Fibroblast of peridontal ligament (primary cell): ENCODE data around the gene SRPK2.
"Not testable (repeated sequence)": the region's sequence is repeated elsewhere in the genome, so short reads cannot be mapped to it uniquely, and the experiment has no call there.

Experiments used
- DNase-seq: peaks from one replicate; pipeline ENCODE4 v3.0.0-alpha.2; 2010; ENCODE audit errors: extremely low read depth

The SRPK2 gene

DNA sequence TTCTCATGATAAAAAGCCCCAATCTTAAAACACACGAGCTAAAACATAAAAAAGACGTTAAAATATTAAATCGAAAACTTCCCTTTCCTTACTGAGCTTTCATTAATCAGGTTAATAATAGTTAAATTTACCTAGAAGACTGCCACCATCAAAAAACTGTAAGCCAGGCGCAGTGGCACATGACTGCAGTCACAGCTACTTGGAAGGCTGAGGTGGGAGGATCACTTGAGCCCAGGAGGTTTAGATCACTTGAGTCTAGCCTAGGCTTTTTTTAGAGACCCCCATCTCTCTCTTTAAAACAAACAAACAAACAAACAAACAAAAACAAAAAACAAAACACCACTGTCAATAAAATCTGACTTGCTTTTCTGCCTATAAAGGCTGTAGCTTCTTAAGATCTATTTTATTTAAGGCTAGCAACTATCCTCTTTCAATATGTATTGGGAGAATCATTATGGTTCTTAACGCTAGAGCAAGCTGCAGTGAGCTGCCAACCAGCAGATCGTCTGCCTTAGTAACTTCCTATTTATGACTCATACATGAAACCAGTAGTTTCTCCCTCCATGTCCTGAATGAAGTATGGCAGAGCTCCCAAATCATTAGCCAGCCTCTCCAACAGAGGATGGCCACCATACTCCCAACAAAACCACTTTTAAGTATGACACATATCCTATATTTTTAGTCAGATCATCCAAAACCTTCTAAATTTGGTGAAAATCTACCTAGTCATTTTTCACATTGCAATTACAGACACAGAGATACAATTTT lies 163.7 kb downstream of the SRPK2 start:
- peak; percentile 91 for DNase-seq

DNA sequence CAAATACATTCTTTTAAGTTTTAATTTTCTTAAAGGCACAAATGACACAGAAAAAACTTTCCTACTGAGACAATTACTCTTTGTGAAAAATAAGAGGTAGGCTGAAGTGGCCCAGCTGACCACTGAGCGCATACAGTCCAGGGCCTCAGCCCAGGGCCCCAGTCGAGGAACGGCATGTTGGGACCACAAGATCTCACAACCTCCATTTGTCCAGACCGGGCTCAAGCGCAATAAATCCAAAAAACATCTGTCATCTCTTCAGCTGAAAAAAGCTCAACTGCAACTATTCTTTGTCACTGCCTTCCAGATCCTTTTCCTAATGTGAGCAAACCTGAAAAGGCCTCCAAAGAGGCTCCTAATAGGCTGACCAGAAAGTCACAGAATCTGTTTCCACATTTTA lies 165.8 kb downstream of the SRPK2 start:
- no peak for DNase-seq

DNA sequence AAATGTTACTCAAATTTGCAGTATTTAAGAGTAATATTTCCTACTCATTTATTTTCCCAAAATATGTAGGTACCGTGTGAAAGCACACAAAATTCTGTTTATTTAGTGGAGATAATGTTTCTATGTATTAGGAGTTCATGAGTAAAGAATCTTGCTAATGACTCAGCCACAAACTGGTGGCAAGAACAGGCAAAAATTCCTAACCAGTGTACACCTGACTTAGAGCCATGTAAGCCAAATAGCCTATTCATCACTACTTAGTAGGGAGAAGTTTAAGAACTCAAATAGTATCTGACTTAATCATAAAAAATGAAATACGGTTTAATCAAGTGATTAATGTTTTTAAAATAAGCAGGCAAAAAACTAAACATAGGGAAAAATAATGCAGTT lies 169.0 kb downstream of the SRPK2 start:
- no peak for DNase-seq

DNA sequence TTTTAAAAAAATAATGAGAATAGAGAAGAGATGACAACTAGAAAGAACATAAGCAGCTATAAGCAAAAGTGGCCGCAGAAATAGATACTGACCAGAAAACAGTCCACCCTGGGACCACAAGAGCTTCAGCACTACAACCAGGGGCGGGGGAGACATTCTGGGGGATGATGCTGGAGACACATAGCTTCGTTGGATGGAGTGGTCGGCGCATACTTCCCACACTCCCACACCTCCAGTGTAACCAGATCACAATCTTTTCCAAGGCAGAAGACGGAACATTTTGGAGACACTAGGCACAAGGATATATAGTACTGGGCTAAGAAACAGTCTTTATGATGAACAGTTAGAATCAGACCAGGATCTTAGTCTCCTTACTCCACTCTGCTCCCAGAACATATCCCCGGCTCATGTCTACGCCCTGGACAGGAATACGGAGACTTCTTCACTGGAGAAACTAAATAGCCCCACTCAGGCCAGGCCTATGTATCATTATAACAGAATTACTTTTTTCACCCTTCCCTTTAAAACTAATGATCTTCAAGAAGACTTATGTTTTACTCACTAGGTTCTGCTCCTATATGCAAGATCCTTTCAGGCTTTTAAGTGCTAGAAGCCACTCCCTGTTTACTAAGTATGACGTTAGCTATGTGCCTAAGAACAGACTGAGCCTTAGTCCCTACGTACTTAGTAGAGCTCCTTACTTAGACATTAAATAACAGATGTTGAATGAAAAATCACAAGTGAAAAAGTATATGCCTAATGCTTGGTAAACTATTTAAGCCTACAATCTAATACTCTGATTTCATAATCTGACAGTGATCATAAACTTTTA lies 169.6 kb downstream of the SRPK2 start:
- DNase-seq, result no peak

DNA sequence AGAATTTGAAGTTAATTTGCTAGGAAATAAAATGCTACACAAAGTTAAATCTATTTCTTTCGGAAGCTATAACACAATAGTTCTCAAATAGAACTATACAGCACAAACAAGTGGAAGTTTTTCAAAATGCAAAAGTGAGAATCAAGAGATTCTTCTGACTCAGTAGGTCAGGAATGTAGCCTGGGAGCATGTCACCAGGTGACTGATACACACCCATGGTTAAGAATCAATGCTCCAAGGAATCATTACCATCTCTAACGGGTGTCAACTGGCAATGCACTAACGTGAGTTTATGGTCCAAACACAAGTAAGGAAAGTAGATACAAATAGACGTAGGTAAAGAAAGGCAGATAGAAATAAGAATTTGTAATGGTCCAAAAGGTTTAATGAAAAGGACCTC lies 170.5 kb downstream of the SRPK2 start:
- DNase-seq, result no peak

DNA sequence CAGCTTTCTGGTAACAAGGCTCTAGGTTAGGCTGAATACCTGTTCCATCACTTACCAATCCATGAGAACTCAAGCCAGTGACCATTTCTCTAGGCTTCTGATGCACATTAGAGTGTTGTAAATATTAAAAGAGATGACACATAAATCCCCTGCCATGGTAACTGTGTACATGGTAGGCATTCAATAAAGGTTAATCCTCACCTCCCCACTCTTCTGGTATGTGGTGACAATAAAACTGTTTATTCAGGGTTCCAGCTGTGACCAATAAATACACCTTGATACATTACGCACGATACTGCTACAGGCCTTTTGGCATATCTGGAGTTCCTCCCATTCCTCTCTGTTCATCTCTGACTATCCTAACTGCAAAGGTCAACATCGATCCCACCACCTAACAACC lies 171.9 kb downstream of the SRPK2 start:
- DNase-seq, result no peak

DNA sequence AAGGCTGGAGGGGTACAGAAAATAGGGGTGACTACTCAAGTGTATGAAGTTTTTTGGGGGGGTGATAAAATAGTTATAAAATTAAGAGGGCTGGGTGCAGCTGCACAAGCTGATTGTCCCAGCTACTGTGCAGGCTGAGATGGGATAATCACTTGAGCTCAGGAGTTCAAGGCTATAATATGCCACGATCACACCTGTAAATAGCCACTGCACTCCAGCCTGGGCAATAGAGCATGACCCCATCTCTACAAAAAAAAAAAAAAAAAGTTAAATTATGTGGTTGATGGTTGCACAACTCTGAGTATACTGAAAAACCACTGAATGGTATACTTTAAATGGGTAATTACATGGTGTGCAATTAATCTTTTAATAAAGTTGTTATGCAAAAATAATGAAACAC lies 172.9 kb downstream of the SRPK2 start:
- no peak for DNase-seq

DNA sequence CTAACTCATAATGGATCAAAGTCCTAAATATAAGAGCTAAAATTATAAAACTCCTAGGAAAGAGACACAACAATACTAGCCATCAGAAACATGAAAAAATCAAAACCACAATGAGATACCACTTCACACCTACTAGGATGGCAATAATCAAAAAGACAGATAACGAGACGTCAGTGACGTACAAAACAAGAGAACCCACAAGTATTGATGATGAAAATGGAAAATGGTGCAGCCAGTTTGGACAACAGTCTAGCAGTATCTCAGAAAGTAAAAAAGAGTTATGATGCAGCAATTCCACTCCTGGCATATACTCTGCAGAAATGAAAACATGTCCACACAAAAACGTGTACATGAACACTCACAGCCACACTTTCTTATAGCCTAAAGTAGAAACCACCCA lies 173.5 kb downstream of the SRPK2 start:
- DNase-seq, result no peak

DNA sequence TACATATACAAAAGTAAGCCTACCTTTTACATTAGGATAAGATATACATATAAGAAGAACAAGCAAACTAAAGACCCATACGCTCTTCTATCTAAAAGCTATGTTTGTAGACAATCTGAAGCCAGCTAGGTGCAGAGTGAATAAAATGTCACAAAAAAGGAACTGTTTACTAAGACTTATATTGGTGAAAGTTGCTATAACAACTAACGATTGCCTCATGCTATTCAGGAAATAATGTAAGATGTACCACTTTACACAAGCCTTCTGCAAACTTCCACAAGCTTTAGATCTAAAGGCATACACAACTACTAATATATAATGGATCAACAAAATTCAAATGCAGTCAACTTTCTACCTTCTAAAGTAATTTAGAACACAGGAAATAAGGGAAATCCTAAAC lies 175.1 kb downstream of the SRPK2 start:
- DNase-seq, result no peak

DNA sequence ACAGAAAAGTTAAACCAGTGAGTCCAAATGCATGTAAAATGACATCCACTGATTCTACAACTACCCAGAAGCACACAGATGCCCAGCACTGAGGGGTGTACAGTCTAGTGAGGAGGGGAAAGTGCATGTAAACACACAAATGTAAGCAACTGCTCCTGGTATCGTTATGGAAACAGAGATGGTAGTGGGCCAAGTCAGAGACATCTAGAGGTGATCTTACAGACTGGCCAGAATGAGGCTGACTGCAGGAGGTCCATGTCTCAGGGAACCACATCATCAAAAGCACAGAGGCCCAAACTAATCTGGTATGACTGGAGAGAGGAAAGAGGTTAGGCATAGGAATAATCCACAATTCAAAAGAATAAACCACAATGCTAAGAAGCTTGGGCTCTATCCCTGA lies 176.5 kb downstream of the SRPK2 start:
- DNase-seq, result no peak

DNA sequence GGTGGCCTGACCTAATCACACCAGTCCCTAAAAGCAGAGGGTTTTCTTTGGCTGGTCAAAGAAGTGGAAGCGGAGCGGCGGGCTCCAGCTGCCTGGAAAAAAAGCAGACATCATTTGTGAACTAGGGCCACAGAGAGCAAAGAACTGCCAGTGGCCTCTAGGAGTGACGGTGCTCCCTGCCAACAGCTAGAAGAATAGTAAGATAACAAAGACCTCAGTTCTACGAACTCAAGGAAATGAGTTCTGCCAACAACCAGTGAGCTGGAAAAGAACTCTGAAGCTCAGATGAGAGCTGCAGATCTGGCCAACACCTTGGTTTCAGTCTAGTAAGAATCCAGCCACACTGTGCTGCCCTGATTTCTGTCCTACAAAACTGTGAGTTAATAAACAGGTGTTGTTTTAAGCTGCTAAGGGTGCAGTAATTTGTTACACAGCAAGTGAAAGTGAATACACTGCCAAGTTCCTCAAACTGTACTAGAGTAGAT lies 178.0 kb downstream of the SRPK2 start:
- no peak for DNase-seq

DNA sequence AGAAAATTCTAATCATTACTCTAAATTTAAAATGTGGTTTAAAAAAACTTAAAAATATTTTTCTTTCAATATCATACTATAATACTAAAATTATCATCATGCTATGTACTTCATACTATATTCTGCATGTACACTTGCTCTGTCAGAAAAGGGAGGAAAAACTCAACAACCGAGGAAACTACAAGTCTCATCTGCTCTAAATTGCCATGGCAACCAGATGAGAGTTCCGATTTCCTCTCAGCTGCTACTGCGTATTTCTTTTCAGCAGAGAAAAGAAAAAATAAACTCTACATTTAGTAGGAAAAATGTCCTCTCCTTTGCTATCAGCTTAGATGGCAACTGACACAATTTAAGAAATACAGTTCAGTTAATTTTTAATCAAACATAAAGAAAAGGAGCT lies 178.9 kb downstream of the SRPK2 start:
- peak; percentile 41 for DNase-seq

DNA sequence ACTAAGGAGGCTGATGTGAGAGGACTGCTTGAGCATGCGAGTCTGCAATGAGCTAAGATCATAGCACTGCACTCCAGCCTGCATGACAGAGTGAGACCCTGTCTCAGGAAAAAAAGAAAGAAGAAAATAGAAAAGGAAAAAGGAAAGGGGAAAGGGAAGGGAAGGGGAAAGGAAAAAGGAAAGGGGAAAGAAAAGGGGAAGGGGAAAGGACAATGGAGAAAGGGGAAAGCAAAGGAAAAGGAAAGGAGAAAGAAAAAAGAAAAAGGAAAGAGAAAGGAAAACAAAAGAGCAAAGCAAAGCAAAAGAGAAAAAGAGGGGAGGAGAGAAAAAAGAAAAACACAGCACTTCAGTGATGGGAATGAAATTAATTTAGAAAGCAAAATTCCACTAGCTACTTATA lies 179.3 kb downstream of the SRPK2 start:
- no peak for DNase-seq

DNA sequence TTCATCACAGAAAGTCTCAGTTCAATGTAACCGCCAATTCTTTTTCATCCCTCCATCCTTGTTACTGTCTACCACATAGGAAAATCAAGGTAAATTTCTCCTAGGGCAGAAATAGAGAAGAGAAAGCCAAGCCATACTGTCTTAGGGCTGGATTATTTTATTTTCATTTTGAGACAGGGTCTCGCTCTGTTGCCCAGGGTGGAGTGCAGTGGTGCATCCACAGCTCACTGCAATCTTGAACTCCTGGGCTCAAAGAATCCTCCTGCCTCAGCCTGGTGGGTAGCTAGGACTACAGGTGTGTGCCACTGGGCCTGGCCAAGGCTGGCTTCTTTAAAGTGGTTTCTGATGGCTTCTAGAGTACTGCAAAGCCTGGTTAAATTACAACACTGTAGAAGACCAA lies 181.7 kb downstream of the SRPK2 start:
- no peak for DNase-seq

DNA sequence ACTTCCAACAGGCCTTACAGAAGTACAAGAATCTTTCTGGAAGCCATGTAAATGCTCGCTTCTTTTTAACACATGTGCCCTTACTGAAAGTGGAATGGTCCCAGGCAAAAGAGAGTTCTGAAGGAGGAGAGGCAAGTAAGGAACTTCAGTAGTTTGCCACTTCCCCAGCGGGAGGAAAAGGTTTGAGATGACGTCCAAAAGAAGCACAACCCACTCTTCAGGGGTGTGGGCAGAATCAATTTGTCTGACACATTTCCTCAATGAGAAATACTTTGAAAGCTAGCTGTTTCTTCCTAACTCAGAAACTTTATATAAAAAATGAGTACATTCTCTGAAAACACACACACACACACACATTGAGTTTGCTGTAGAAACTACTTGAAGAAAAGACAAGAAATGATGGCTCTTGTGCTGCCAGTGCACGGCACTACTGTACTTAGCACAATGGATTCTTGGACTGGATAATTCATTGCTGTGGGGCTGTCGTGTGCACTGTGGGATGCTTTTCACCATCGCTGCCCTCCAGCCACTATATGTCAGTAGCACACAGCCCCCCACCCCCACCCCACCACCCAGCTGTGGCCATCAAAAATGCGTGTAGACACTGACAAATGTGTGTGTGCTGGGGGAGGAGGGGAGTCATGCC lies 183.0 kb downstream of the SRPK2 start:
- DNase-seq, result no peak

DNA sequence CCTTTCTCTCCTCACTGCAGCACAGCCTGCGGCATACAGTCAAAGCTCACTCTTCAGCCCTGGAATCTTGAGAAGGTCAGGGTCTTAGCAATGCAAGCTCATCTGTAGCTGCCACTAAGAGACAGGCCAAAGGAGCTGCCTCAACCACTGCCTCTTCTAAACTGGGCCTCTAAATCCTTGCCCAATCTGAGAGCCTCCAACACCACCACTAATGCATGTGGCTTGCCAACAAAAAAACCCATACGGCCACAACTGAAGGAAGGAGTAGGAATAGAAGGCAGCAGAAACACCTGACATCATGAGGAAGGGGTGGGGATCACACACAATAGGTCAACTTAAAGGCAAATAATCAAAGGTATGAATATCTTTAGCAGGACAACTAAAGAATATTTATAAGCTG lies 183.8 kb downstream of the SRPK2 start:
- no peak for DNase-seq

DNA sequence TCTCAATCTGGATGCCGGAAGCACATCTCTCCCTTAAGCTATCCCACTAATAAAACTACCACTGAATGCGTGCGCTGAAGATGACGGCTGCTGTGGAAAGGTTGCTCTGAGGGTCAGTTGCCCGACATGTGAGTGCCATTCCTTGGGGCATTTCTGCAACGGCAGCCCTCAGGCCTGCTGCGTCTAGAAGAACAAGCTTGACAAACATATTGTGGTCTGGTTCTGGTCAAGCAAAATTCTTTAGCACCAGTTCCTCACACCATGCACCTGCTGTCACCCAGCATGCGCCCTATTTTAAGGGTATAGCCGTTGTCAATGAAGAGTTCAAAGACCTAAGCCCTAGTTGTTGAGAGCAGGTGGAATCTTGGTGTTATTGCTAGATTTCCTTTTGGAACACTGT lies 184.2 kb downstream of the SRPK2 start:
- DNase-seq, result no peak

DNA sequence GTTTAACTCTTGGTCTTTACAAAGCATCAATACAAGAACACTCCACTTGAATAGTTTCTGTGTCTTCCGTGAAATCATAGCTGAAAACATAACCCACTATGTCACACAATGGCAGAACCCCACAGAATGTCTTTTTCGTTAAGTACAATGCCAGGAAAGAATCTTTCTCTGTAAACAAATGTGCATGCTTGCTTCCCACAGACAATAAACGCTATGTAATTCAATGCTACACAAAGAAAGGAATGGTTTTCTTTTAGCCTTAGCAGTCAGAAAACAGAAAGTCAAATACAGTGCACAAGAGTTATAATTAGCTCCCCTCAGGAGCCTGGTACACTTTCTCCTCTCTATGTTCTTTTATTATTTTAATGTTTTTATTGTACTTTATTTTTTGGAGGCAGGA lies 186.1 kb downstream of the SRPK2 start:
- DNase-seq, result peak; percentile 77

DNA sequence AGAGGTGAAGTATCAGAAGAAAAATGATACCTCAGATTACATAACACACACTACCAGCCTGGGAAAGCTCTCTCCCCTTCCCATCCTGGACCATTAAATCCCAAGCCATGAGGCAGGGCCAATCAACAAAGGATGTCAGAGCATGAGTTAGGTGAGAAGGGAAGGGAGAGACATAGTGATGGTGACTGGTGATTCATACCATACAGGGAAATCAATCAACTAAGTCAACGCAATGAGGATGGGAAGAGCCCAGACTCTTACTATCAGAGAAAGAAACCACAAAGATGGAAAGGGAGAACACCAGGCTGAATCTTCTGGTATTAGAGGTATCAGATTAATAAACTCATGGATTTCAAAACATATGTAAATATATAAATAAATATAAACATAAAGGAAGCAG lies 189.3 kb downstream of the SRPK2 start:
- DNase-seq, result no peak

DNA sequence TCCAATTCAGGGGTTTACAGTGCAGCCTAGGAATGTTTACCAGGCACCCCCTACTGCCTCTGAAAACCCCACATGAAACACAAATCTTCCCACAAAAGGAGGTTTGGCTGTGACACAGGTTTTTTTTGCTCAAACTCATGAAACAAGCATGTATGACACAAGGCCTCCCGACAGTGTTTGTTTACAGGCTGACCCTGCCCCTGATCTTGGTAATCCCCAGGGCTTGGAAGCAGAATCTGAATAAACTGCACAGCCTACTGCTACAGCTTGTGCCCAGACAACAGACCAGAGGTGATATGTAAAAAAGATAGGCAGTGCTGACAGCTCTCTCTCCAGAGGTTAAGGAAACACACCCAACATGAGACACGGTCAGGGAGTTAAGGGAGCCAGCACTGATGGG lies 190.5 kb downstream of the SRPK2 start:
- DNase-seq, result peak; percentile 91

DNA sequence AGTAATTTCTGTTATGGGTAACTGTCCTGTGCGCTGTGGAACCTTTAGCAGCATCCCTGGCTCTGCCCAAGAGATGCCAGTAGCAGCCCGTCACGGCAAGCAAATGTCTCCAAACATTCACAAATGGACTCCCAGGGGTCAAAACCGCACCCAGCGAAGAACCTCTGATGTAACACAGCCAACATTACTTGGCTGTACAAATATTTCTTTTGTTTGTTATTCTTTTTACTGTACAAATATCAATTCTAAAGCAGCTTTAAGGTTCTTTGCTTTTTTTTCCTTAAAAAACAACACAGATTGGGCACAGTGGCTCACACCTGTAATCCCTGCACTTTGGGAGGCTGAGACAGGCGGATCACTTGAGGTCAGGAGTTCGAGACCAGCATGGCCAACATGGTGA lies 192.2 kb downstream of the SRPK2 start:
- peak; percentile 46 for DNase-seq

DNA sequence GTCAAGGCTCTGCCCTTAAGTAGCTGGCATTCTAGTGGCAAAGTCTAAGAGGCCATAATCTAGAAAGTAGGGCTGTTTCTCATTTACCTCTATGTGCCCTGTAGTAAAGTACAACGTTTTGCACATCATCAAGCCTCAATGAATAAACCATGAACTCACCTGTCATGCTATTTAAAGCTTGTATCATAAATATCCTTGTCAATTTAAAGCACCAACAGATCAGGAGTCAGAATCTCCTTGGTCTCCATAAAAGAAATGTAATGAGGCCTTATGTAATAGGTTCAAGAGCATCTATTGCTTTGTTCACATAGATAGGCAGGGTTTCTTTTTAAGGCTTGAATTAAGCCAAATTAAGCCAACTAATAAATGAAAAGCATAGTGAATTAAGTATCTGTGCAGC lies 192.8 kb downstream of the SRPK2 start:
- no peak for DNase-seq

DNA sequence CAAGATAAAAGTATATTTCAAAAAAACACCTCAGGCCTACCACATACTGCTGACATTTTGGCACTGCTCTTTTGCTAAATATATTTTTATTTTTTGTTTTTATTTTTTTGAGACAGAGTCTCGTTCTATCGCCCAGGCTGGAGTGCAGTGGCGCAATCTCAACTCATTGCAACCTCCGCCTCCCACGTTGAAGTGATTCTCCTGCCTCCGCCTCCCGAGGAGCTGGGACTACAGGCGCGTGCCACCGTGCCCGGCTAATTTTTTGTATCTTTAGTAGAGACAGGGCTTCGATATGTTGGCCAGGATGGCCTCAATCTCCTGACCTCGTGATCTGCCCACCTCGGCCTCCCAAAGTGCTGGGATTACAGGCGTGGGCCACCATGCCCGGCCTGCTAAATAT lies 193.8 kb downstream of the SRPK2 start:
- not testable (repeated sequence) for DNase-seq
